Limb (tissue), 2 donors: ENCODE results near the gene IL17C.

ENCODE experiments used
- DNase-seq, 2 donors: peaks; one replicate each; pipeline ENCODE4 v3.0.0-alpha.2; 2016; ENCODE audit errors: extremely low spot score in 2 of 2

The IL17C gene

GRCh38 chr16:88638323-88639230, at the start of gene IL17C:
TSS of gene IL17C (plus strand) at chr16:88638572. CDS start at chr16:88638642, 70 bp downstream.
- DNase-seq, result no peak

- no peak for DNase-seq
Observed at GRCh38 chr16:88588754-88589153, 49.6 kb upstream of the IL17C start.

GRCh38 chr16:88589441-88589840, 48.9 kb upstream of the IL17C start:
- no peak for DNase-seq

GRCh38 chr16:88591577-88592021, 46.8 kb upstream of the IL17C start:
- no peak for DNase-seq

GRCh38 chr16:88593061-88593460, 45.3 kb upstream of the IL17C start:
- DNase-seq, result no peak

- no peak for DNase-seq
Observed at GRCh38 chr16:88593489-88593888, 44.9 kb upstream of the IL17C start.

- no peak for DNase-seq
Observed at GRCh38 chr16:88593910-88594309, 44.5 kb upstream of the IL17C start.

- no peak for DNase-seq
Observed at GRCh38 chr16:88595101-88595500, 43.3 kb upstream of the IL17C start.

- DNase-seq, result no peak
Observed at GRCh38 chr16:88595921-88596320, 42.5 kb upstream of the IL17C start.

GRCh38 chr16:88596483-88596882, 41.9 kb upstream of the IL17C start:
- DNase-seq, result no peak

- DNase-seq, result no peak
Observed at GRCh38 chr16:88597856-88598491, 40.4 kb upstream of the IL17C start.

- no peak for DNase-seq
Observed at GRCh38 chr16:88599092-88599733, 39.2 kb upstream of the IL17C start.

GRCh38 chr16:88599825-88600538, 38.4 kb upstream of the IL17C start:
- DNase-seq, result no peak

GRCh38 chr16:88600539-88600896, 37.9 kb upstream of the IL17C start:
- no peak for DNase-seq

- DNase-seq, result no peak
Observed at GRCh38 chr16:88601313-88602036, 36.9 kb upstream of the IL17C start.

GRCh38 chr16:88602091-88602490, 36.3 kb upstream of the IL17C start:
- DNase-seq, result no peak

GRCh38 chr16:88605186-88606147, 32.9 kb upstream of the IL17C start:
- no peak for DNase-seq

- no peak for DNase-seq
Observed at GRCh38 chr16:88606148-88606757, 32.1 kb upstream of the IL17C start.

- no peak for DNase-seq
Observed at GRCh38 chr16:88608076-88608475, 30.3 kb upstream of the IL17C start.
